WTC11 (cell line): ENCODE results near the gene ATXN7. TPM values are rescaled to one million over a fixed set of nuclear protein-coding genes. Genes with fewer than 3 reads are reported as not detected.

ENCODE experiments used
- ATAC-seq: fragments of 200-7000 bp; cut with Tn5 transposase; 2 replicates; pipeline ENCODE4 v1.10.0; 2021; ENCODE audit warnings: mild to moderate bottlenecking, moderate library complexity
- CTCF ChIA-PET: fragments of 300-600 bp; sonication (Branson Sonifier 250); formaldehyde crosslinking; loops from one replicate; lab custom pipeline; 2021; ENCODE audit warnings: antibody characterized with exemption; lab: Charles Lee
- POLR2A ChIA-PET: fragments of 350-600 bp; sonication (Branson Sonifier 250); formaldehyde crosslinking; loops from one replicate; lab custom pipeline; 2021; ENCODE audit warnings: antibody characterized with exemption; lab: Charles Lee
- DNase-seq: peaks from one replicate; pipeline ENCODE4 v3.0.0; 2021; ENCODE audit warnings: low spot score
- H3K27ac Mint-ChIP-seq: 2 replicates; pipeline ENCODE4 v1.8.0; 2021; ENCODE audit warnings: mixed read lengths
- H3K27me3 Mint-ChIP-seq: 2 replicates; pipeline ENCODE4 v1.8.0; 2021; ENCODE audit warnings: low read depth, mild to moderate bottlenecking, moderate library complexity, mixed read lengths
- H3K36me3 Mint-ChIP-seq: 2 replicates; pipeline ENCODE4 v1.8.0; 2021; ENCODE audit warnings: mixed read lengths
- H3K4me1 Mint-ChIP-seq: 2 replicates; pipeline ENCODE4 v1.8.0; 2022; ENCODE audit warnings: mixed read lengths
- H3K4me3 Mint-ChIP-seq: 2 replicates; pipeline ENCODE4 v1.8.0; 2021; ENCODE audit warnings: mild to moderate bottlenecking, moderate library complexity, mixed read lengths
- H3K9me3 Mint-ChIP-seq: 2 replicates; pipeline ENCODE4 v1.8.0; 2021; ENCODE audit warnings: mixed read lengths
- CREM ChIP-seq: sonication (generic); formaldehyde crosslinking; IDR thresholded peaks from 2 replicates; pipeline ENCODE4 v1.8.1; 2022; ENCODE audit warnings: mild to moderate bottlenecking, missing genetic modification reagents, moderate library complexity
- FOXK1 ChIP-seq: sonication (generic); formaldehyde crosslinking; IDR thresholded peaks from 2 replicates; pipeline ENCODE4 v1.8.0; 2022; ENCODE audit warnings: mild to moderate bottlenecking, moderate library complexity, missing genetic modification reagents
- GABPB1 ChIP-seq: sonication (generic); formaldehyde crosslinking; IDR thresholded peaks from 2 replicates; pipeline ENCODE4 v1.8.1; 2023; ENCODE audit warnings: mild to moderate bottlenecking, missing genetic modification reagents
- GRHL2 ChIP-seq: fragments of 250-450 bp; sonication (Bioruptor Pico); IDR thresholded peaks from 2 replicates; pipeline ENCODE4 v1.8.0; 2022; ENCODE audit warnings: mild to moderate bottlenecking, moderate library complexity; ENCODE audit not compliant: insufficient replicate concordance, severe bottlenecking
- GTF2I ChIP-seq: fragments of 250-450 bp; sonication (Bioruptor Pico); conservative IDR thresholded peaks from 2 replicates; pipeline ENCODE4 v1.4.0; 2021; ENCODE audit warnings: mild to moderate bottlenecking
- HMGXB4 ChIP-seq: sonication (generic); formaldehyde crosslinking; IDR thresholded peaks from 2 replicates; pipeline ENCODE4 v1.8.1; 2023; ENCODE audit warnings: mild to moderate bottlenecking, moderate library complexity, missing genetic modification reagents
- JAZF1 ChIP-seq: fragments of 250-450 bp; sonication (Bioruptor Pico); IDR thresholded peaks from 2 replicates; pipeline ENCODE4 v1.9.0; 2021; ENCODE audit warnings: moderate library complexity, mild to moderate bottlenecking, inconsistent platforms
- MLX ChIP-seq: sonication (generic); formaldehyde crosslinking; IDR thresholded peaks from 2 replicates; pipeline ENCODE4 v1.8.1; 2023; ENCODE audit warnings: mild to moderate bottlenecking, missing genetic modification reagents, moderate library complexity
- NFATC4 ChIP-seq: fragments of 250-450 bp; sonication (Bioruptor Pico); IDR thresholded peaks from 2 replicates; pipeline ENCODE4 v1.9.0; 2021; ENCODE audit warnings: mild to moderate bottlenecking
- NR2C2 ChIP-seq: sonication (generic); formaldehyde crosslinking; IDR thresholded peaks from 2 replicates; pipeline ENCODE4 v1.8.0; 2022; ENCODE audit warnings: mild to moderate bottlenecking, missing genetic modification reagents
- PRRX2 ChIP-seq: fragments of 250-450 bp; sonication (Bioruptor Pico); IDR thresholded peaks from 2 replicates; pipeline ENCODE4 v1.8.0; 2021; ENCODE audit warnings: mild to moderate bottlenecking
- RELA ChIP-seq: sonication (generic); formaldehyde crosslinking; IDR thresholded peaks from 2 replicates; pipeline ENCODE4 v1.8.1; 2022; ENCODE audit warnings: missing genetic modification reagents, mild to moderate bottlenecking, borderline replicate concordance
- SMAD4 ChIP-seq: sonication (generic); formaldehyde crosslinking; IDR thresholded peaks from 2 replicates; pipeline ENCODE4 v1.8.0; 2022; ENCODE audit warnings: mild to moderate bottlenecking, missing genetic modification reagents
- SP1 ChIP-seq: sonication (generic); formaldehyde crosslinking; conservative IDR thresholded peaks from 2 replicates; pipeline ENCODE4 v1.8.1; 2022; ENCODE audit warnings: missing genetic modification reagents
- USF1 ChIP-seq: sonication (generic); formaldehyde crosslinking; IDR thresholded peaks from 2 replicates; pipeline ENCODE4 v1.8.0; 2022; ENCODE audit warnings: mild to moderate bottlenecking, missing genetic modification reagents
- USF2 ChIP-seq: sonication (generic); formaldehyde crosslinking; IDR thresholded peaks from 2 replicates; pipeline ENCODE4 v1.8.1; 2023; ENCODE audit warnings: mild to moderate bottlenecking, missing genetic modification reagents, moderate library complexity
- ZBTB21 ChIP-seq: sonication (generic); formaldehyde crosslinking; IDR thresholded peaks from 2 replicates; pipeline ENCODE4 v1.8.1; 2023; ENCODE audit warnings: mild to moderate bottlenecking, missing genetic modification reagents, borderline replicate concordance
- ZNF396 ChIP-seq: fragments of 250-450 bp; sonication (Bioruptor Pico); IDR thresholded peaks from 2 replicates; pipeline ENCODE4 v1.8.0; 2021; ENCODE audit warnings: mild to moderate bottlenecking, moderate library complexity, borderline replicate concordance
- total RNA-seq: library from RNA; stranded (reverse); gene quantifications from 3 replicates; pipeline ENCODE4 v1.2.3, GENCODE V29; 2021
- TF ChIP-seq, protein P1 (sequence below): sonication (generic); formaldehyde crosslinking; IDR thresholded peaks from 2 replicates; pipeline ENCODE4 v1.8.0; 2023; ENCODE audit warnings: mild to moderate bottlenecking, missing genetic modification reagents
- TF ChIP-seq, protein P2 (sequence below): sonication (generic); formaldehyde crosslinking; IDR thresholded peaks from 2 replicates; pipeline ENCODE4 v1.8.0; 2022; ENCODE audit warnings: mild to moderate bottlenecking, missing genetic modification reagents
- TF ChIP-seq, protein P3 (sequence below): sonication (generic); formaldehyde crosslinking; IDR thresholded peaks from 2 replicates; pipeline ENCODE4 v1.8.0; 2022; ENCODE audit warnings: missing genetic modification reagents
- TF ChIP-seq, protein P4 (sequence below): sonication (generic); formaldehyde crosslinking; IDR thresholded peaks from 2 replicates; pipeline ENCODE4 v1.8.1; 2022; ENCODE audit warnings: mild to moderate bottlenecking, missing genetic modification reagents, moderate library complexity, borderline replicate concordance

ATXN7 gene
- total RNA-seq, 1 experiment from 2014 or later, result 11.7 TPM

DNA sequence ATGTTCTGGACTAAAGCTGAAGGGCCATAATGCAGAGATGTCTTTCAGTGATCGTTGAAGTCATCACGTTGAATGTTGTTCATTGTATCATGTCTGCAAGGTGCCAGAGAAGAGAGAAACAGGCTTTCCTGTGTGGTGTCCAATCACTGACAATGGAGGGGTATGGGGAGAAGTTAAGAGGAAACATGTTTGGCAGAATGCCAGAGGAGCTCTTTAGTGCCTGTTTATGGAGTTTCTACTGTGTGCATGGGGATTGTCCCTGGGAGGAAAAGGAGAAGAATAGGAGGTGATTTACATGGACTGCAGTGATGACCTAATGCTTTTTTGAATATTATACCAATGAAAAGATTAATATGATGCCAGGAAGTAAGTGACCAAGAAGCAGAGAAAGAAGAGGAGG, 36.8 kb downstream of the ATXN7 start:
- H3K36me3 Mint-ChIP-seq, result peaks cover 9% of the 10 kb centered on the region
- H3K4me3 Mint-ChIP-seq, result no peak overlapping the region
- DNase-seq (no peak), ATAC-seq (no peak)
- peaks cover 4% of the 10 kb centered on the region; the same call in 1 of the 2 replicates for H3K9me3 Mint-ChIP-seq
- CTCF ChIA-PET, result no interaction called here
- TF ChIP-seq CREM (no peak), FOXK1 (no peak), NR2C2 (no peak), SMAD4 (CRISPR knock-in tag) (no peak), MLX (no peak), SP1 (CRISPR knock-in tag) (no peak), RELA (CRISPR knock-in tag) (no peak), GABPB1 (CRISPR knock-in tag) (no peak), HMGXB4 (no peak), ZNF396 (CRISPR knock-in tag) (no peak), NFATC4 (no peak)
- TF ChIP-seq, protein P1, sequence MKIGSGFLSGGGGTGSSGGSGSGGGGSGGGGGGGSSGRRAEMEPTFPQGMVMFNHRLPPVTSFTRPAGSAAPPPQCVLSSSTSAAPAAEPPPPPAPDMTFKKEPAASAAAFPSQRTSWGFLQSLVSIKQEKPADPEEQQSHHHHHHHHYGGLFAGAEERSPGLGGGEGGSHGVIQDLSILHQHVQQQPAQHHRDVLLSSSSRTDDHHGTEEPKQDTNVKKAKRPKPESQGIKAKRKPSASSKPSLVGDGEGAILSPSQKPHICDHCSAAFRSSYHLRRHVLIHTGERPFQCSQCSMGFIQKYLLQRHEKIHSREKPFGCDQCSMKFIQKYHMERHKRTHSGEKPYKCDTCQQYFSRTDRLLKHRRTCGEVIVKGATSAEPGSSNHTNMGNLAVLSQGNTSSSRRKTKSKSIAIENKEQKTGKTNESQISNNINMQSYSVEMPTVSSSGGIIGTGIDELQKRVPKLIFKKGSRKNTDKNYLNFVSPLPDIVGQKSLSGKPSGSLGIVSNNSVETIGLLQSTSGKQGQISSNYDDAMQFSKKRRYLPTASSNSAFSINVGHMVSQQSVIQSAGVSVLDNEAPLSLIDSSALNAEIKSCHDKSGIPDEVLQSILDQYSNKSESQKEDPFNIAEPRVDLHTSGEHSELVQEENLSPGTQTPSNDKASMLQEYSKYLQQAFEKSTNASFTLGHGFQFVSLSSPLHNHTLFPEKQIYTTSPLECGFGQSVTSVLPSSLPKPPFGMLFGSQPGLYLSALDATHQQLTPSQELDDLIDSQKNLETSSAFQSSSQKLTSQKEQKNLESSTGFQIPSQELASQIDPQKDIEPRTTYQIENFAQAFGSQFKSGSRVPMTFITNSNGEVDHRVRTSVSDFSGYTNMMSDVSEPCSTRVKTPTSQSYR (CRISPR knock-in tag), result no peak
- TF ChIP-seq, protein P2, sequence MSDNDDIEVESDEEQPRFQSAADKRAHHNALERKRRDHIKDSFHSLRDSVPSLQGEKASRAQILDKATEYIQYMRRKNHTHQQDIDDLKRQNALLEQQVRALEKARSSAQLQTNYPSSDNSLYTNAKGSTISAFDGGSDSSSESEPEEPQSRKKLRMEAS (CRISPR knock-in tag), result no peak
- peaks cover 8% of the 10 kb centered on the region for H3K4me1 Mint-ChIP-seq
- no peak overlapping the region for H3K27ac Mint-ChIP-seq
- H3K27me3 Mint-ChIP-seq, result no peaks in the 10 kb centered on the region
- POLR2A ChIA-PET, result no interaction called here

DNA sequence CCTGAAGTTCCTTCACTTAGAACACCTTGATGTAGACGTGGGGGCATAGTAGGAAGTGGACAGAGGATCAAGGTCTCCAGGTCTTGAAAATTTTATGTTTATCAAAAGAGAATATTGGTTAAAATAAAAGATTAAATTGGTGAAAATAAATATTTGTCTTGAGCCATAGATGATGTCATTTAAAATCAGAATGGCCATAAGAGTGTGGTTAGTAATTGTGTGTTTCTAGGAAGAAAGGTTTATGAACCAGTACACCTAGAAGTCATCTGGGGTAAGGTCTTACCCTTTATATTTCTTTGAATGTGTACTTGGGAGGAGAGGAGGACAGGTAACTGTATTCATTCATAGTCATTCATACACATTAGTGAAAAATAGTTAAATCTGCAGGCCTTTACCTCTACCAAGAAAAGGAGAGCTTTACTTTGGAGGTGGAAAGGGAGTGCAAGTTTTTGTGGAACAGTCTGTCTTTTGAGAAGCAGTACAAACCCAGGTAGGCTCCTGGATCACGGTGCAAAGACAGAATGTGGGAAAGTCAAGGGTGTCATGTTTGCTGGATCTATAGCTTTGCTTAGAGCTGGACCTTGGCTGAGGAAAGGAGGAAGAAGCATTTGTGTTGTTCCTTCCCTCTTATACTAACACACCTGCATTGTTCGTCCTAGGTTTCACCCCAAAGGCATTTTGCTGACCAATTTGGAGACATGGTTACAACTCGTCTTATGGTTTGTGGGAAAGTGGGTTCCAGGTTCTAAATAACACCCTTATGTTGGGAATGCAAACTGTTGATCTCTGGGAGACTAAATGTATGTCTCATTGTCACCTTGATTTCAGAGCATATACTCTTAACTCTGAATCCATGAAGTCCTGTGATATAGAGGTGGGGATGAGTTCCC, 42.3 kb downstream of the ATXN7 start:
- no peak overlapping the region for H3K27ac Mint-ChIP-seq
- DNase-seq (no peak), ATAC-seq (no peak)
- H3K4me3 Mint-ChIP-seq, result no peak overlapping the region
- peaks cover 4% of the 10 kb centered on the region; the same call in 1 of the 2 replicates for H3K9me3 Mint-ChIP-seq
- CTCF ChIA-PET, result no interaction called here
- no peaks in the 10 kb centered on the region for H3K36me3 Mint-ChIP-seq
- peaks cover 23% of the 10 kb centered on the region for H3K4me1 Mint-ChIP-seq
- no peaks in the 10 kb centered on the region for H3K27me3 Mint-ChIP-seq
- POLR2A ChIA-PET, result no interaction called here
- TF ChIP-seq GRHL2, result no peak
- TF ChIP-seq SMAD4 (CRISPR knock-in tag), result no peak
- no peak for TF ChIP-seq FOXK1
- no peak for TF ChIP-seq USF2 (CRISPR knock-in tag)
- no peak for TF ChIP-seq USF1 (CRISPR knock-in tag)
- TF ChIP-seq, protein P3, sequence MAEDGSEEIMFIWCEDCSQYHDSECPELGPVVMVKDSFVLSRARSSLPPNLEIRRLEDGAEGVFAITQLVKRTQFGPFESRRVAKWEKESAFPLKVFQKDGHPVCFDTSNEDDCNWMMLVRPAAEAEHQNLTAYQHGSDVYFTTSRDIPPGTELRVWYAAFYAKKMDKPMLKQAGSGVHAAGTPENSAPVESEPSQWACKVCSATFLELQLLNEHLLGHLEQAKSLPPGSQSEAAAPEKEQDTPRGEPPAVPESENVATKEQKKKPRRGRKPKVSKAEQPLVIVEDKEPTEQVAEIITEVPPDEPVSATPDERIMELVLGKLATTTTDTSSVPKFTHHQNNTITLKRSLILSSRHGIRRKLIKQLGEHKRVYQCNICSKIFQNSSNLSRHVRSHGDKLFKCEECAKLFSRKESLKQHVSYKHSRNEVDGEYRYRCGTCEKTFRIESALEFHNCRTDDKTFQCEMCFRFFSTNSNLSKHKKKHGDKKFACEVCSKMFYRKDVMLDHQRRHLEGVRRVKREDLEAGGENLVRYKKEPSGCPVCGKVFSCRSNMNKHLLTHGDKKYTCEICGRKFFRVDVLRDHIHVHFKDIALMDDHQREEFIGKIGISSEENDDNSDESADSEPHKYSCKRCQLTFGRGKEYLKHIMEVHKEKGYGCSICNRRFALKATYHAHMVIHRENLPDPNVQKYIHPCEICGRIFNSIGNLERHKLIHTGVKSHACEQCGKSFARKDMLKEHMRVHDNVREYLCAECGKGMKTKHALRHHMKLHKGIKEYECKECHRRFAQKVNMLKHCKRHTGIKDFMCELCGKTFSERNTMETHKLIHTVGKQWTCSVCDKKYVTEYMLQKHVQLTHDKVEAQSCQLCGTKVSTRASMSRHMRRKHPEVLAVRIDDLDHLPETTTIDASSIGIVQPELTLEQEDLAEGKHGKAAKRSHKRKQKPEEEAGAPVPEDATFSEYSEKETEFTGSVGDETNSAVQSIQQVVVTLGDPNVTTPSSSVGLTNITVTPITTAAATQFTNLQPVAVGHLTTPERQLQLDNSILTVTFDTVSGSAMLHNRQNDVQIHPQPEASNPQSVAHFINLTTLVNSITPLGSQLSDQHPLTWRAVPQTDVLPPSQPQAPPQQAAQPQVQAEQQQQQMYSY, result no peak
- TF ChIP-seq GABPB1 (CRISPR knock-in tag), result no peak
- TF ChIP-seq, protein P4, sequence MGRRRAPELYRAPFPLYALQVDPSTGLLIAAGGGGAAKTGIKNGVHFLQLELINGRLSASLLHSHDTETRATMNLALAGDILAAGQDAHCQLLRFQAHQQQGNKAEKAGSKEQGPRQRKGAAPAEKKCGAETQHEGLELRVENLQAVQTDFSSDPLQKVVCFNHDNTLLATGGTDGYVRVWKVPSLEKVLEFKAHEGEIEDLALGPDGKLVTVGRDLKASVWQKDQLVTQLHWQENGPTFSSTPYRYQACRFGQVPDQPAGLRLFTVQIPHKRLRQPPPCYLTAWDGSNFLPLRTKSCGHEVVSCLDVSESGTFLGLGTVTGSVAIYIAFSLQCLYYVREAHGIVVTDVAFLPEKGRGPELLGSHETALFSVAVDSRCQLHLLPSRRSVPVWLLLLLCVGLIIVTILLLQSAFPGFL, result no peak
- TF ChIP-seq GTF2I (CRISPR knock-in tag), result no peak
- TF ChIP-seq PRRX2, result no peak
- TF ChIP-seq JAZF1 (CRISPR knock-in tag), result no peak
- TF ChIP-seq ZBTB21 (CRISPR knock-in tag), result no peak
